Neural cell (in vitro differentiated cells): ENCODE measurements around the gene GALK1. TPM values are rescaled to one million over a fixed set of nuclear protein-coding genes. Genes with fewer than 3 reads are reported as not detected.

Source experiments
- H2AFZ ChIP-seq: fragments of 200-600, 300-800 bp; sonication (generic), shearing (Covaris generic); 2 replicates; pipeline ENCODE4 v1.6.0; 2014; ENCODE audit warnings: low read depth, mild to moderate bottlenecking, antibody characterized with exemption, low read length, moderate library complexity
- H3F3A ChIP-seq: fragments of 200-600 bp; shearing (Covaris generic); 2 replicates; pipeline ENCODE4 v1.6.1; 2016; ENCODE audit warnings: mild to moderate bottlenecking, moderate library complexity, mixed read lengths, antibody characterized with exemption, low read length; ENCODE audit not compliant: insufficient read depth, poor library complexity, severe bottlenecking
- H3K27ac ChIP-seq: fragments of 200-600, 300-800 bp; sonication (generic), shearing (Covaris generic); 2 replicates; pipeline ENCODE4 v1.5.1; 2014; ENCODE audit warnings: mild to moderate bottlenecking, low read length, moderate library complexity
- H3K27me3 ChIP-seq: fragments of 300-800, 200-600 bp; sonication (generic), shearing (Covaris generic); 2 replicates; pipeline ENCODE4 v1.6.0; 2014; ENCODE audit warnings: mild to moderate bottlenecking, low read depth, low read length, moderate library complexity; ENCODE audit not compliant: insufficient read depth
- H3K36me3 ChIP-seq: fragments of 300-800, 200-600 bp; sonication (generic), shearing (Covaris generic); 2 replicates; pipeline ENCODE4 v1.5.1; 2014; ENCODE audit warnings: mild to moderate bottlenecking, antibody characterized with exemption, low read length, moderate library complexity; ENCODE audit not compliant: insufficient read depth
- H3K4me2 ChIP-seq: fragments of 300-800, 200-600 bp; sonication (generic), shearing (Covaris generic); 2 replicates; pipeline ENCODE4 v1.6.0; 2014; ENCODE audit warnings: mild to moderate bottlenecking, low read length
- H3K4me3 ChIP-seq: fragments of 300-800, 200-600 bp; sonication (generic), shearing (Covaris generic); 2 replicates; pipeline ENCODE4 v1.5.1; 2014; ENCODE audit warnings: mild to moderate bottlenecking, low read length, moderate library complexity
- H3K79me2 ChIP-seq: fragments of 200-600 bp; shearing (Covaris generic); replicated peaks from 2 replicates; pipeline ENCODE4 v1.6.0; 2014; ENCODE audit warnings: mild to moderate bottlenecking, low read length, moderate library complexity; ENCODE audit not compliant: insufficient read depth
- H3K9ac ChIP-seq: fragments of 300-800, 200-600 bp; sonication (generic), shearing (Covaris generic); 2 replicates; pipeline ENCODE4 v1.6.1; 2016; ENCODE audit warnings: mild to moderate bottlenecking, low read length, mixed read lengths
- H3K9me2 ChIP-seq: fragments of 200-600 bp; shearing (Covaris generic); 2 replicates; pipeline ENCODE4 v1.6.1; 2016; ENCODE audit warnings: mild to moderate bottlenecking, low read length, mixed read lengths; ENCODE audit not compliant: insufficient read depth
- H3K9me3 ChIP-seq: fragments of 200-600, 300-800 bp; sonication (generic), shearing (Covaris generic); 2 replicates; pipeline ENCODE4 v1.6.1; 2016; ENCODE audit warnings: mild to moderate bottlenecking, mixed run types, low read length, moderate library complexity, mixed read lengths
- H4K20me1 ChIP-seq: fragments of 200-600 bp; shearing (Covaris generic); 2 replicates; pipeline ENCODE4 v1.6.1; 2016; ENCODE audit warnings: mild to moderate bottlenecking, mixed run types; ENCODE audit not compliant: insufficient read depth
- EP300 ChIP-seq: fragments of 450-650 bp; conservative IDR thresholded peaks from 2 replicates; pipeline ENCODE4 v1.6.1; 2014; ENCODE audit warnings: antibody characterized with exemption, mild to moderate bottlenecking, moderate library complexity; ENCODE audit not compliant: poor library complexity, severe bottlenecking
- EZH2 ChIP-seq: fragments of 200-600, 300-800 bp; shearing (Covaris generic), sonication (generic); IDR thresholded peaks from 2 replicates; pipeline ENCODE4 v1.6.1; 2014; ENCODE audit warnings: antibody characterized with exemption, low read length, borderline replicate concordance, mild to moderate bottlenecking; ENCODE audit not compliant: insufficient read depth, poor library complexity, severe bottlenecking
- MXI1 ChIP-seq: fragments of 450-650 bp; conservative IDR thresholded peaks from 2 replicates; pipeline ENCODE4 v1.6.1; 2014; ENCODE audit warnings: antibody characterized with exemption, mild to moderate bottlenecking; ENCODE audit not compliant: poor library complexity, severe bottlenecking
- POLR2AphosphoS5 ChIP-seq: IDR thresholded peaks from 2 replicates; pipeline ENCODE4 v1.6.1; 2012
- RAD21 ChIP-seq: fragments of 450-650 bp; conservative IDR thresholded peaks from 2 replicates; pipeline ENCODE4 v1.6.1; 2014; ENCODE audit warnings: antibody characterized with exemption, mild to moderate bottlenecking, moderate library complexity
- SMC3 ChIP-seq: fragments of 450-650 bp; conservative IDR thresholded peaks from 2 replicates; pipeline ENCODE4 v1.6.1; 2014; ENCODE audit warnings: antibody characterized with exemption, mild to moderate bottlenecking, moderate library complexity; ENCODE audit not compliant: poor library complexity
- polyA minus RNA-seq: library from RNA; depleted of rRNA, polyadenylated mRNA; stranded (reverse); fragments of >200 nt; gene quantifications from 2 replicates; pipeline ENCODE4 v1.2.3, GENCODE V29; 2014
- polyA plus RNA-seq: library from polyadenylated mRNA; depleted of rRNA; stranded (reverse); fragments of >200 nt; gene quantifications from 2 replicates; pipeline ENCODE4 v1.2.3, GENCODE V29; 2014
- TF ChIP-seq, protein P1 (sequence below): fragments of 450-650 bp; IDR thresholded peaks from 2 replicates; pipeline ENCODE4 v1.5.1; 2014; ENCODE audit warnings: antibody characterized with exemption, mild to moderate bottlenecking, moderate library complexity; ENCODE audit not compliant: poor library complexity, severe bottlenecking
- TF ChIP-seq, protein P2 (sequence below): IDR thresholded peaks from 2 replicates; pipeline ENCODE4 v1.6.1; 2012; ENCODE audit warnings: borderline replicate concordance

Gene GALK1
- polyA plus RNA-seq (4.8 TPM in 2 replicates), polyA minus RNA-seq (2.7 and 3.2 TPM in 2 replicates)

DNA sequence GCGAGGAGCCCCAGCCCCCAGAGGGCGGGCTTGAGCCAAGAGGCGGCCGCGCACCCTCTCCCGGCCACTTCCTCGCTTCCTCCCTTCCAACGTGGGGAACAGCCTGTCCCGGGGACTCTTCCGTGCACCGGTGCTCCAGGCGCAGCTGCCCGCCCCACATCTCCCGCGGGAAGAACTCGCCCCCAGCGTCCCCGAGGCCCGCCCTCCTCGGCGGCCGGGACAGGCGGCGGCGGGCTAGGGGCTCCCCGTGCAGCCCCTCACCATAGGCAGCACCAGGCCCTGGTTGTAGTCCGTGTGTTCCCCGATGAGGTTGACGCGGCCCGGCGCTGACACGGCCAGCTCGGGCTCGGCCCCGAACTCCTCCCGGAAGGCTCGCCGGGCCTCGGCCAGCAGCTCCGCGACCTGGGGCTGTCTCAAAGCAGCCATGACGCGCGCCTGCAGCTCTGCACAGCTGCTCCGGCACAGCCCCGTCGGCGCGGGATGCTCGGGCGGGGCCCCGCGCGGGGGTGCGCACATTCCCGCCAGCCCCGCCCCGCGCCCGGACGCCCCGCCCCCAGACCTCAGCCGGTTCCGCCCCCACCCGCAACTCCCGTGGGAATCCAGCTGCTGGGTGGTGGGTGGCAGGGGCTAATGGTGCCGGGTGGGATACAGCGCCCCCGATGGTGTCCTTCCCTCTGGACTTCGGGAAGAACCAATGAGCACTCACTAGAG, at the start of gene GALK1:
GALK1 (minus strand) TSS at position 482 of the 711 bp plus-strand sequence; CDS start at position 426, 56 bp downstream.
- Histone ChIP-seq H3F3A (no peaks in the 10 kb centered on the region), H4K20me1 (no peaks in the 10 kb centered on the region), H3K4me2 (peak within 1 kb of the TSS; percentile 19), H3K9ac (peak within 1 kb of the TSS; percentile 63), H3K9me3 (no peaks in the 10 kb centered on the region), H2AFZ (peak within 1 kb of the TSS; percentile 45), H3K4me3 (peak within 1 kb of the TSS; percentile 69), H3K27me3 (peaks cover 11% of the 10 kb centered on the region), H3K79me2 (no peaks in the 10 kb centered on the region), H3K36me3 (no peaks in the 10 kb centered on the region), H3K9me2 (no peaks in the 10 kb centered on the region), H3K27ac (no peak within 1 kb of the TSS)
- TF ChIP-seq POLR2AphosphoS5 (peak; percentile 26), SMC3 (no peak), MXI1 (peak; percentile 19)
- TF ChIP-seq, protein P1, sequence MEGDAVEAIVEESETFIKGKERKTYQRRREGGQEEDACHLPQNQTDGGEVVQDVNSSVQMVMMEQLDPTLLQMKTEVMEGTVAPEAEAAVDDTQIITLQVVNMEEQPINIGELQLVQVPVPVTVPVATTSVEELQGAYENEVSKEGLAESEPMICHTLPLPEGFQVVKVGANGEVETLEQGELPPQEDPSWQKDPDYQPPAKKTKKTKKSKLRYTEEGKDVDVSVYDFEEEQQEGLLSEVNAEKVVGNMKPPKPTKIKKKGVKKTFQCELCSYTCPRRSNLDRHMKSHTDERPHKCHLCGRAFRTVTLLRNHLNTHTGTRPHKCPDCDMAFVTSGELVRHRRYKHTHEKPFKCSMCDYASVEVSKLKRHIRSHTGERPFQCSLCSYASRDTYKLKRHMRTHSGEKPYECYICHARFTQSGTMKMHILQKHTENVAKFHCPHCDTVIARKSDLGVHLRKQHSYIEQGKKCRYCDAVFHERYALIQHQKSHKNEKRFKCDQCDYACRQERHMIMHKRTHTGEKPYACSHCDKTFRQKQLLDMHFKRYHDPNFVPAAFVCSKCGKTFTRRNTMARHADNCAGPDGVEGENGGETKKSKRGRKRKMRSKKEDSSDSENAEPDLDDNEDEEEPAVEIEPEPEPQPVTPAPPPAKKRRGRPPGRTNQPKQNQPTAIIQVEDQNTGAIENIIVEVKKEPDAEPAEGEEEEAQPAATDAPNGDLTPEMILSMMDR, result peak; percentile 49

DNA sequence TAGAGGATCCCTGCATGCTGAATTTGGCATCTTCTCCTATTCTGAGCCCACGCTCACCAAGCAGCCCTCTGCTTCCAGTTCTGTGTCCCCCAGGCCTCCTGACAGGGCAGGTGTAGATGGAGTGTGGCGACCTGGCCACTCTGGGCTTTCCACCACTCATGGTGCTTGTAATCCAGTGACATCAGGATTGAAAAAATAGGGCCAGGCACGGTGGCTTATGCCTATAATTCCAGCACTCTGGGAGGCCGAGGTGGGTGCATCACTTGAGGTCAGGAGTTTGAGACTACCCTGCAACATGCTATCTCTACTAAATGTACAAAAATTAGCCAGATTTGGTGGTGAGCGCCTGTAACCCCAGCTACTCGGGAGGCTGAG, 49.0 kb upstream of the GALK1 start:
- no peaks in the 10 kb centered on the region for H3F3A ChIP-seq
- no peak overlapping the region for H3K4me2 ChIP-seq
- H3K27me3 ChIP-seq, result no peaks in the 10 kb centered on the region
- no peaks in the 10 kb centered on the region for H3K9me2 ChIP-seq
- H3K36me3 ChIP-seq, result no peaks in the 10 kb centered on the region
- no peaks in the 10 kb centered on the region for H4K20me1 ChIP-seq
- no peak overlapping the region for H3K27ac ChIP-seq
- no peak overlapping the region for H3K9ac ChIP-seq
- H2AFZ ChIP-seq, result no peak overlapping the region
- no peak overlapping the region for H3K4me3 ChIP-seq
- no peaks in the 10 kb centered on the region for H3K9me3 ChIP-seq
- TF ChIP-seq POLR2AphosphoS5 (no peak), RAD21 (no peak), EP300 (no peak), MXI1 (no peak), EZH2 (no peak), SMC3 (no peak)
- TF ChIP-seq, protein P1, result no peak
- TF ChIP-seq, protein P2, sequence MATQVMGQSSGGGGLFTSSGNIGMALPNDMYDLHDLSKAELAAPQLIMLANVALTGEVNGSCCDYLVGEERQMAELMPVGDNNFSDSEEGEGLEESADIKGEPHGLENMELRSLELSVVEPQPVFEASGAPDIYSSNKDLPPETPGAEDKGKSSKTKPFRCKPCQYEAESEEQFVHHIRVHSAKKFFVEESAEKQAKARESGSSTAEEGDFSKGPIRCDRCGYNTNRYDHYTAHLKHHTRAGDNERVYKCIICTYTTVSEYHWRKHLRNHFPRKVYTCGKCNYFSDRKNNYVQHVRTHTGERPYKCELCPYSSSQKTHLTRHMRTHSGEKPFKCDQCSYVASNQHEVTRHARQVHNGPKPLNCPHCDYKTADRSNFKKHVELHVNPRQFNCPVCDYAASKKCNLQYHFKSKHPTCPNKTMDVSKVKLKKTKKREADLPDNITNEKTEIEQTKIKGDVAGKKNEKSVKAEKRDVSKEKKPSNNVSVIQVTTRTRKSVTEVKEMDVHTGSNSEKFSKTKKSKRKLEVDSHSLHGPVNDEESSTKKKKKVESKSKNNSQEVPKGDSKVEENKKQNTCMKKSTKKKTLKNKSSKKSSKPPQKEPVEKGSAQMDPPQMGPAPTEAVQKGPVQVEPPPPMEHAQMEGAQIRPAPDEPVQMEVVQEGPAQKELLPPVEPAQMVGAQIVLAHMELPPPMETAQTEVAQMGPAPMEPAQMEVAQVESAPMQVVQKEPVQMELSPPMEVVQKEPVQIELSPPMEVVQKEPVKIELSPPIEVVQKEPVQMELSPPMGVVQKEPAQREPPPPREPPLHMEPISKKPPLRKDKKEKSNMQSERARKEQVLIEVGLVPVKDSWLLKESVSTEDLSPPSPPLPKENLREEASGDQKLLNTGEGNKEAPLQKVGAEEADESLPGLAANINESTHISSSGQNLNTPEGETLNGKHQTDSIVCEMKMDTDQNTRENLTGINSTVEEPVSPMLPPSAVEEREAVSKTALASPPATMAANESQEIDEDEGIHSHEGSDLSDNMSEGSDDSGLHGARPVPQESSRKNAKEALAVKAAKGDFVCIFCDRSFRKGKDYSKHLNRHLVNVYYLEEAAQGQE, result no peak
- no peaks in the 10 kb centered on the region for H3K79me2 ChIP-seq
